Naive thymus-derived CD4-positive, alpha-beta T cell (primary cell): ENCODE results near the gene PAQR3. TPM values are rescaled to one million over a fixed set of nuclear protein-coding genes. Genes with fewer than 3 reads are reported as not detected.

Experiments used
- ATAC-seq: fragments of 150-1000 bp; cut with Tn5 transposase; 2 replicates; pipeline ENCODE4 v1.10.0; 2021; ENCODE audit warnings: mild to moderate bottlenecking, moderate library complexity
- CTCF ChIA-PET: fragments of 350-600 bp; sonication (Branson Sonifier 250); formaldehyde crosslinking; loops from one replicate; lab custom pipeline; 2021; ENCODE audit warnings: antibody characterized with exemption; lab: Charles Lee
- POLR2A ChIA-PET: fragments of 350-600 bp; sonication (Branson Sonifier 250); formaldehyde crosslinking; loops from one replicate; lab custom pipeline; 2021; ENCODE audit warnings: antibody characterized with exemption, inconsistent platforms; lab: Charles Lee
- DNase-seq, 9 donors: peaks; one replicate each; pipeline versions ENCODE4 v3.0.0 to v3.0.0-alpha.2; 2020 to 2022; ENCODE audit warnings: mixed read lengths in 1 of 9
- H3K27ac ChIP-seq: one replicate; pipeline ENCODE4 v1.7.0; 2013; ENCODE audit warnings: mild to moderate bottlenecking, low read depth, low read length, moderate library complexity
- H3K27me3 ChIP-seq, 2 donors: one replicate each; pipeline ENCODE4 v1.7.0; 2013; ENCODE audit warnings: low read length in 2 of 2, mild to moderate bottlenecking in 2 of 2, moderate library complexity in 2 of 2; ENCODE audit not compliant: control insufficient read depth in 2 of 2, insufficient read depth in 2 of 2
- H3K36me3 ChIP-seq, 3 experiments: 1 replicate in 2 of 3; 2 replicates in 1 of 3; pipeline ENCODE4 v1.7.0; 2013; ENCODE audit warnings: low read length in 3 of 3, mild to moderate bottlenecking in 3 of 3, moderate library complexity in 1 of 3; ENCODE audit not compliant: insufficient read depth in 3 of 3, control insufficient read depth in 2 of 3
- H3K4me1 ChIP-seq, 2 donors: one replicate each; pipeline ENCODE4 v1.7.0; 2013; ENCODE audit warnings: low read length in 2 of 2, mild to moderate bottlenecking in 2 of 2, moderate library complexity in 1 of 2; ENCODE audit not compliant: control insufficient read depth in 2 of 2, insufficient read depth in 2 of 2
- H3K4me3 ChIP-seq: 2 replicates; pipeline ENCODE4 v1.7.0; 2013; ENCODE audit warnings: mild to moderate bottlenecking, low read length
- H3K9me3 ChIP-seq, 3 experiments: 1 replicate in 2 of 3; 2 replicates in 1 of 3; pipeline ENCODE4 v1.7.0; 2013; ENCODE audit warnings: low read length in 3 of 3; ENCODE audit not compliant: control insufficient read depth in 2 of 3
- H3K27ac Mint-ChIP-seq, 9 donors: one replicate each; pipeline ENCODE4 v1.8.0; 2020 to 2022; ENCODE audit warnings: mixed read lengths in 9 of 9, mild to moderate bottlenecking in 8 of 9, moderate library complexity in 5 of 9, inconsistent platforms in 2 of 9
- H3K27me3 Mint-ChIP-seq, 5 donors: one replicate each; pipeline ENCODE4 v1.8.0; 2021 to 2022; ENCODE audit warnings: mixed read lengths in 5 of 5, mild to moderate bottlenecking in 1 of 5
- H3K36me3 Mint-ChIP-seq, 5 donors: one replicate each; pipeline ENCODE4 v1.8.0; 2020 to 2022; ENCODE audit warnings: mixed read lengths in 5 of 5, mild to moderate bottlenecking in 3 of 5, inconsistent platforms in 1 of 5
- H3K4me1 Mint-ChIP-seq, 7 donors: one replicate each; pipeline ENCODE4 v1.8.0; 2020 to 2022; ENCODE audit warnings: mixed read lengths in 7 of 7, mild to moderate bottlenecking in 3 of 7, inconsistent platforms in 1 of 7
- H3K4me3 Mint-ChIP-seq, 10 donors: one replicate each; pipeline ENCODE4 v1.8.0; 2020 to 2022; ENCODE audit warnings: mild to moderate bottlenecking in 10 of 10, mixed read lengths in 10 of 10, moderate library complexity in 6 of 10, inconsistent platforms in 2 of 10
- H3K9me3 Mint-ChIP-seq, 11 donors: one replicate each; pipeline ENCODE4 v1.8.0; 2020 to 2022; ENCODE audit warnings: mixed read lengths in 11 of 11, mild to moderate bottlenecking in 4 of 11, inconsistent platforms in 1 of 11, moderate library complexity in 1 of 11
- intact Hi-C, 2 donors: fragments of 100-400 bp; cut with micrococcal nuclease; formaldehyde crosslinking; loops; one replicate each; pipeline ENCODE4 v1.15.1; 2023
- polyA plus RNA-seq, 2 donors: library from polyadenylated mRNA; unstranded; fragments of 300-500 nt; fragmentation: Illumina TruSeq; gene quantifications; one replicate each; pipeline ENCODE4 v1.2.3, GENCODE V29; 2021
- total RNA-seq, 6 experiments: library from RNA in 5 of 6; stranded (reverse) in 5 of 6; gene quantifications; 1 replicate in 5 of 6; 2 replicates in 1 of 6; pipeline ENCODE4 v1.2.3 and lab custom pipeline; 2021 to 2026

The PAQR3 gene
- total and polyA plus RNA-seq, 7 experiments from 2014 or later = 7.9 to 24.3 (median 15.7) TPM

DNA sequence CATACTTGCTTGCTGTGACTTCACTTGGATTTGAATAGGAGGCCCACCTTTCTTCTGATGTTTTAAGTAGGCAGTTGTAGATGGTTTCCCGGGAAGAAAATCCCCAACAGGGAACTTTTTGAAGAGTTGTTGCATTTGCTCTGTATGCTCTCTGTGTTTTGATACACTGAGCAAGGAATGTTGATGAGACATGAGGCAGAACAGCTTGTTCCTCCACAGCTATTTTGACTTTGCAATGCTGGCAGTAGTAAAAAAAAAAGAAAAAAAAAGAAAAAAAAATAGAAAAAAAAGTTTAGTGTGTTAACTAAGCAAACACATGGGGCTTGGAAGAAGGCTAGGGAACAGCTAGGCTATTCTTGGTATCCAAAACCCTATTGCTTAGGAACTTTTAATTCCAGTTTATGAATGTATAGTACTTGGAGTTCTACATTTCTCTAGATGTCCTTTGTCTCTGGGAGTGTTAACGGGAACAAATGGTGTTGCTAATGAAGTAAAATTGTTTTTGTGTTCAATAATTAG is 23.4 kb upstream of the PAQR3 start:
- H3K9me3 ChIP-seq = no peaks in the 10 kb centered on the region
- Mint-ChIP-seq H3K36me3 (peaks cover 0 to 4% (median 4%) of the 10 kb centered on the region in 5 donors), H3K4me3 (no peak overlapping the region), H3K27ac (no peak overlapping the region), H3K9me3 (peaks cover 0 to 3% (median 0%) of the 10 kb centered on the region in 11 donors), H3K4me1 (no peaks in the 10 kb centered on the region), H3K27me3 (peaks cover 0 to 11% (median 4%) of the 10 kb centered on the region in 5 donors)
- POLR2A ChIA-PET = no interaction called here
- ATAC-seq (no peak), DNase-seq (no peak)
- H3K27ac ChIP-seq = no peak overlapping the region
- no peaks in the 10 kb centered on the region for H3K4me1 ChIP-seq
- H3K4me3 ChIP-seq = no peak overlapping the region
- H3K27me3 ChIP-seq = no peaks in the 10 kb centered on the region
- CTCF ChIA-PET = interaction anchor here (3.4 kb wide), 1 partner anchor 11 kb away, joined by 13 read pairs; no protein-coding TSS in a partner anchor
- no peaks in the 10 kb centered on the region for H3K36me3 ChIP-seq
- intact Hi-C loops = no loop called here

DNA sequence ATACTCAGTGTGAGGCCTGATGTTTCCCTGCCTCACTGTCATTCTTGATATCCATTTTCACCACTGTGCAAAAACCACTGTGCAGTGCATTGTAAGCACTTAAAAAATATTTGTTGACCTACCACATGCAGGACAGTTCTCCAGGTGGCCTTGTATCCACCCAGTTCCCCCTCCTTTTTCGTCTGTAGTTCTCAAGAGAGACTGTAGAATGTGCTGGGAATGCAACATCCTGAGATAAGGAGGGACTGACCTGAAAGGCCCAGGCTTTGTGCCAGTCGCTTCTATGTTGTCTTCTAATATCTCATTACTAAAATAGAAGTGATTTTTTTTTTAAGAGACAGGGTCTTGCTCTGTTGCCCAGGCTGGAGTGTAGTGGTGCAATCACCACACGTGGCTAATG is 21.7 kb upstream of the PAQR3 start:
- H3K4me1 ChIP-seq = no peaks in the 10 kb centered on the region
- ATAC-seq = no peak
- POLR2A ChIA-PET = no interaction called here
- Mint-ChIP-seq H3K27me3 (peaks cover 0 to 13% (median 6%) of the 10 kb centered on the region in 5 donors), H3K4me1 (no peaks in the 10 kb centered on the region), H3K9me3 (no peaks in the 10 kb centered on the region), H3K36me3 (peaks cover 0 to 4% (median 0%) of the 10 kb centered on the region in 5 donors), H3K4me3 (no peak overlapping the region), H3K27ac (no peak overlapping the region)
- no peak overlapping the region for H3K4me3 ChIP-seq
- intact Hi-C loops = no loop called here
- no peak for DNase-seq
- no peak overlapping the region for H3K27ac ChIP-seq
- no peaks in the 10 kb centered on the region for H3K9me3 ChIP-seq
- CTCF ChIA-PET = interaction anchor here (3.4 kb wide), 1 partner anchor 9 kb away, joined by 13 read pairs; no protein-coding TSS in a partner anchor
- H3K27me3 ChIP-seq = no peaks in the 10 kb centered on the region
- H3K36me3 ChIP-seq = no peaks in the 10 kb centered on the region

DNA sequence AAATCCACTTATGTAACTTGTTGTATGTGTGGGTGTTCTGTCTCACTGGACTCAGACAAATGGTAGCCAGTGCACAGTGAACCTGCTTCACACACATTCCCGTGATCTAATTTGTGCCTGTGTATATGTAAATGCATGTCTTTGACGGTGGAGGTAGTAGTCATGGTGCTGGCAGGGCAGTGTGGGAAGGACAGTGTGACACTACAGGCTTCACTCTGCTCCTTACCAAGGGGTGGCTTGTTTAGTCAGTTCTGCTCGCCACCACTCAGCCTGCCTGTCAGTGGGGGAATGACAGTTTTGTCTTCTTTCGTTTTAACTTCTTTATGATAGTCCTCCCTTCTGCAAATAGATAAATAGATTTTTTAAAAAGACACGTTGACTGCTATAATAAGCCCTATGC is 17.7 kb upstream of the PAQR3 start:
- Mint-ChIP-seq H3K4me3 (no peak overlapping the region), H3K4me1 (no peaks in the 10 kb centered on the region), H3K36me3 (peaks cover 0 to 4% (median 0%) of the 10 kb centered on the region in 5 donors), H3K27me3 (peaks cover 0 to 23% (median 13%) of the 10 kb centered on the region in 5 donors), H3K27ac (no peak overlapping the region), H3K9me3 (no peaks in the 10 kb centered on the region)
- Histone ChIP-seq H3K9me3 (no peaks in the 10 kb centered on the region), H3K27ac (no peak overlapping the region), H3K27me3 (no peaks in the 10 kb centered on the region), H3K4me1 (no peaks in the 10 kb centered on the region), H3K36me3 (no peaks in the 10 kb centered on the region), H3K4me3 (no peak overlapping the region)
- CTCF ChIA-PET = no interaction called here
- intact Hi-C loops = no loop called here
- POLR2A ChIA-PET = no interaction called here
- DNase-seq (no peak), ATAC-seq (no peak)

DNA sequence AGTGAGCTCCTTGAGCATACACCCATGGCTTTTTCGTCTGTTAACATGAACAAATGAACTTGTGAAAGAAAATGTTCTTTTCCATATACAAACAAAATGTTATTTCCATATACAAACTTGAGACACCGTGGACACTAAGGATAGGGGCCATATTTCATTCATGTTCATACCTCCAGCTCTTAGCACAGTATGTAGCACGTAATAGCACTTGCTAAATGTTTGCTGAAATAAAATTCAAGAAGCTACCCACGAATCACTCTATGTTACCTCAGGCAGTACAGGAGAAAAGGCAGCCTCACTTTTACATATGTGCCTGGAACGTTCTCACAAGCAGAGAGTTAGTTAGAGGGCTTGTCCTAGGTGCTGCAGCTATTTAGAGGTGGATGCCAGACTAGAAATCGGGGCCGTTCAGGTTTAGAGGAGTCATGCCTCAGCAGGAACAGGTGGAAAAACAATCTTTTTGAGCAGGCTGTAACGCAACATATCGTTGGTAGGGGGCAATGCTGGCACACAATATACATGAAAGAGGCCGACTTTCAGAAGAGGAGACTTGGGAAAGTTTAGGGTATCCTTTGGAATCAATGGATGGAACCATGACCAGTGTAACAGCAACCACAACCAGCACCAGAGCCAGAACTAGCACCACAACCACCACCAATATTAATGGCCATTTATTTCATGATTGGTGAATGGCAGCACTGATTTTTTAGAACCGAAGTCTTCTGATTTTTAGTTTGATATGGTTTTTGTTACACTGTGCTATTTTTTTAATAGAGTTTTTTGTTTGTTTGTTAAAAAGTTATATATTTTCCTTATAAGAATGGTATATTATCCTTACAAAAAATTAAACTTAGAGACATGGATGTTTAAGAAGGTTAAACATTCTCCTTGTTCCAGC is 14.8 kb upstream of the PAQR3 start:
- Histone ChIP-seq H3K27ac (no peak overlapping the region), H3K4me3 (no peak overlapping the region), H3K9me3 (no peaks in the 10 kb centered on the region), H3K36me3 (no peaks in the 10 kb centered on the region), H3K4me1 (no peaks in the 10 kb centered on the region), H3K27me3 (no peaks in the 10 kb centered on the region)
- peaks cover 0 to 24% (median 18%) of the 10 kb centered on the region in 5 donors for H3K27me3 Mint-ChIP-seq
- H3K9me3 Mint-ChIP-seq = no peaks in the 10 kb centered on the region
- H3K4me3 Mint-ChIP-seq = no peak overlapping the region
- no peaks in the 10 kb centered on the region for H3K36me3 Mint-ChIP-seq
- intact Hi-C loops = loop anchor here (2.0 to 5.0 kb wide), 4 partner anchors 963 to 1409 kb away; no protein-coding TSS in a partner anchor
- ATAC-seq (peak; percentile 51), DNase-seq (peak in 1 of 9 donors; percentile 12)
- CTCF ChIA-PET = interaction anchor here (0.7 to 3.2 kb wide), 3 partner anchors 8 to 1255 kb away, joined by 3 to 14 read pairs (median 4); partner anchors contain the start of gene PAQR3
- POLR2A ChIA-PET = no interaction called here
- H3K27ac Mint-ChIP-seq = no peak overlapping the region
- H3K4me1 Mint-ChIP-seq = no peaks in the 10 kb centered on the region

DNA sequence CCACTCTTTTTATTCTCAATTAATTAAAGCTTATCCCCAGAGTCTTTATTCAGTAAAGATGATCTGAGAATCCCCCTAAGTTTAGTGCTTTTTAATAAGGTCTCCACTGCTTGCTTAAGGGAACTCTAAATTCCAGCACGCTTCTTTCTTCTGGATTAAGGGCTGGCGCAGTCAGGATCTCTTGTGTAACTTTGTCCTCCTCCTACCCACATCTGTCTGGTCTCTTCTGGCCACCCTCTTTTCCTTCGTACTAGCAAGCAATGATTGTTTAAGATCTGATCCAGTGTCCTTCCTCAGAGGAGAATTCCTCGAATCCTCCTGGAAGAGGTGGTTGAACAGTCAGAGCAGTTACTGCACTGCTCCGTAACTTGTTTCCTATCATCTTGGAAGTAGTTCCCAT is 14.0 kb upstream of the PAQR3 start:
- POLR2A ChIA-PET = no interaction called here

DNA sequence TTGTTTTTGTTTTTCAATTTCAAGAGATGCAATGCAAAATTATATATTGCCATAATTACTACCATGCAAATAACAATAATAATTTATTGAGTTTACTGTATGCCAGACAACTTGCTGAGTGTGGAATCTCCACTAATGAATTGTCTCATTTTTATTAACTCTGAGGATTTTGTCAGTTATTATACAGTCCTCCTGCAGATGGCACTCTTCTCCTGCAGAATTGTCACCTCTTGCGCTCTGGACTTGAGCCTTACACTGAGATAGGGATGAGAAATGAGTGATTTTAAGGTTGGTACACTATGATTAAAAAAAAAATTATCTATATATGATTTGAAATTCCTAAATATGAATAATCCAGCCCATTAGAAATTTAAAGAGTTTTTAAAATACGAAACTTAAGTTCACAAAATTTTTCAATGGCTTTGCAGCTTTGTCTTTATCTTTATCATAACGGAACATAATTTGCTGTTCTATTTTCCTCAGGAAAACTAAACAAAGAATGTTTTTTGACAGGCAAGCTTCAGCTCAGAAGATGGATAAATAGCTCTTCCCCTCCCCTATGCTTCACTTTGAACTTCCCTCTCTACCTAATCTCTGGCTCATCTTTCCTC is 12.7 kb upstream of the PAQR3 start:
- intact Hi-C loops = loop anchor here (1.0 to 5.0 kb wide), 6 partner anchors 624 to 1411 kb away; no protein-coding TSS in a partner anchor
- Mint-ChIP-seq H3K4me3 (no peak overlapping the region), H3K36me3 (no peaks in the 10 kb centered on the region), H3K27me3 (peaks cover 0 to 36% (median 22%) of the 10 kb centered on the region in 5 donors), H3K9me3 (no peaks in the 10 kb centered on the region), H3K27ac (no peak overlapping the region), H3K4me1 (no peaks in the 10 kb centered on the region)
- CTCF ChIA-PET = interaction anchor here (0.6 to 3.2 kb wide), 8 partner anchors 11 to 1293 kb away, joined by 3 to 14 read pairs (median 3); partner anchors contain the start of gene PAQR3
- no peak overlapping the region for H3K27ac ChIP-seq
- H3K27me3 ChIP-seq = no peaks in the 10 kb centered on the region
- H3K4me3 ChIP-seq = no peak overlapping the region
- H3K9me3 ChIP-seq = no peaks in the 10 kb centered on the region
- no peaks in the 10 kb centered on the region for H3K36me3 ChIP-seq
- POLR2A ChIA-PET = no interaction called here
- H3K4me1 ChIP-seq = no peaks in the 10 kb centered on the region
- peak; percentile 85 for ATAC-seq
- peak in 6 of 9 donors; percentile 19 to 43 (median 38) for DNase-seq

More for the DNA sequence above, 14.0 kb upstream of the PAQR3 start:
- CTCF ChIA-PET = interaction anchor here (0.9 to 3.2 kb wide), 3 partner anchors 14 to 1256 kb away, joined by 3 to 14 read pairs (median 4); partner anchors contain the start of gene PAQR3
- H3K9me3 ChIP-seq = no peaks in the 10 kb centered on the region
- Mint-ChIP-seq H3K27ac (no peak overlapping the region), H3K27me3 (peaks cover 0 to 23% (median 19%) of the 10 kb centered on the region in 5 donors), H3K9me3 (no peaks in the 10 kb centered on the region), H3K36me3 (no peaks in the 10 kb centered on the region), H3K4me3 (no peak overlapping the region), H3K4me1 (no peaks in the 10 kb centered on the region)
- intact Hi-C loops = loop anchor here (2.0 to 5.0 kb wide), 4 partner anchors 964 to 1410 kb away; no protein-coding TSS in a partner anchor
- H3K27me3 ChIP-seq = no peaks in the 10 kb centered on the region
- no peaks in the 10 kb centered on the region for H3K36me3 ChIP-seq
- no peak overlapping the region for H3K27ac ChIP-seq
- ATAC-seq (no peak), DNase-seq (no peak)
- no peaks in the 10 kb centered on the region for H3K4me1 ChIP-seq
- H3K4me3 ChIP-seq = no peak overlapping the region
